GM19240 (cell line): ENCODE measurements around the gene RFPL1.
"Not testable (repeated sequence)": the region's sequence is repeated elsewhere in the genome, so short reads cannot be mapped to it uniquely, and the experiment has no call there.

Experiments used
- DNase-seq: peaks from one replicate; pipeline ENCODE4 v3.0.0; 2011; ENCODE audit warnings: low spot score; ENCODE audit not compliant: insufficient read length

The RFPL1 gene

GRCh38 chr22:29478326-29479276 lies 40.2 kb downstream of the RFPL1 start:
- no peak for DNase-seq

DNA sequence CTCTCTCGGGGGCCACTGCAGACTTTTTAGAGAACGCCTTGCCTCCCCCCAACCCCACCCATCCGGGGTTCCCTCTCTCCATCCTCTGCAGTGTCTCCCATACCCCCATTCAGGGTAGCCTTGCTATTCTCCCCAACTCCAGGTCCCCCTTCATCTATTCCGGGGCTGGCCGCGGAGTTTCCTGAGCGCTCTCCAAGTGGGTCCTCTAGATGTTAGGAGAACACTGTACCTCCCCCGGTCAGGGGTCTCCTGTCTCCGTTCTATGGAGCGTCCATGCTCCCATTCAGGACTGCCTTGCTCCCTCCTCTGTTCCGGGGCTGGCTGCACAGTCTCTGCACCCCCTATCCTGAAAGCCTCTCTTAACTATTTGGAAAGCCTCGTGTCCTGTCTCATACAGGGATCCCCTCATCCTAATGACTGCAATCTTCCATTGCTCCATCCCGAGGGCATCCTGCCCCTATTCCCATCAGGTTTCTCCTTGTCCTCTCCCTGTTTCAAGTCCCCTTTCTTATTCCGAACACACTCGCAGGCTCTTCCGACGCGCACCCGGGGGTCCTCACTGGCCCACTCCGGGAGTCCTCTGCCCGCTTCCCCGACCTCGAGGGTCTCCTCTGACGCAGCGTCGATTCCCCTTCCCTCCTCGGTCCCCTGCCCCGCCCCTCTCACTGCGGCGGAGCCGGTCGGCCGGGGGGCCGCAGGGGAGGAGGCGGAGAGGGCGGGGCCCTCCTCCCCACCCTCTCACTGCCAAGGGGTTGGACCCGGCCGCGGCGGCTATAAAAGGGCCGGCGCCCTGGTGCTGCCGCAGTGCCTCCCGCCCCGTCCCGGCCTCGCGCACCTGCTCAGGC lies 41.3 kb downstream of the RFPL1 start, which contains the start of gene NEFH:
Gene NEFH (plus strand): TSS at position 802 of the 845 bp plus-strand sequence. CDS start 45 bp downstream, outside the sequence.
- no peak for DNase-seq

GRCh38 chr22:29480262-29480511 lies 41.8 kb downstream of the RFPL1 start:
- DNase-seq: no peak

DNA sequence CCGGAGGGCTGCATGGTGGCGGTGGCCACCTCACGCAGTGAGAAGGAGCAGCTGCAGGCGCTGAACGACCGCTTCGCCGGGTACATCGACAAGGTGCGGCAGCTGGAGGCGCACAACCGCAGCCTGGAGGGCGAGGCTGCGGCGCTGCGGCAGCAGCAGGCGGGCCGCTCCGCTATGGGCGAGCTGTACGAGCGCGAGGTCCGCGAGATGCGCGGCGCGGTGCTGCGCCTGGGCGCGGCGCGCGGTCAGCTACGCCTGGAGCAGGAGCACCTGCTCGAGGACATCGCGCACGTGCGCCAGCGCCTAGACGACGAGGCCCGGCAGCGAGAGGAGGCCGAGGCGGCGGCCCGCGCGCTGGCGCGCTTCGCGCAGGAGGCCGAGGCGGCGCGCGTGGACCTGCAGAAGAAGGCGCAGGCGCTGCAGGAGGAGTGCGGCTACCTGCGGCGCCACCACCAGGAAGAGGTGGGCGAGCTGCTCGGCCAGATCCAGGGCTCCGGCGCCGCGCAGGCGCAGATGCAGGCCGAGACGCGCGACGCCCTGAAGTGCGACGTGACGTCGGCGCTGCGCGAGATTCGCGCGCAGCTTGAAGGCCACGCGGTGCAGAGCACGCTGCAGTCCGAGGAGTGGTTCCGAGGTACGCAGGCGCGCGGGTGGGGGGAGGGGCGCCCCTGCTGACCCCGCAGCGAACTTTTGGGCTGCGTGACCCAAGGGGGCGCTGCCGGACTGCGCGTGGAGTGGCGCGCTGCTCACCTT lies 42.3 kb downstream of the RFPL1 start:
- no peak for DNase-seq

GRCh38 chr22:29481265-29482000 lies 43.0 kb downstream of the RFPL1 start:
- no peak for DNase-seq

DNA sequence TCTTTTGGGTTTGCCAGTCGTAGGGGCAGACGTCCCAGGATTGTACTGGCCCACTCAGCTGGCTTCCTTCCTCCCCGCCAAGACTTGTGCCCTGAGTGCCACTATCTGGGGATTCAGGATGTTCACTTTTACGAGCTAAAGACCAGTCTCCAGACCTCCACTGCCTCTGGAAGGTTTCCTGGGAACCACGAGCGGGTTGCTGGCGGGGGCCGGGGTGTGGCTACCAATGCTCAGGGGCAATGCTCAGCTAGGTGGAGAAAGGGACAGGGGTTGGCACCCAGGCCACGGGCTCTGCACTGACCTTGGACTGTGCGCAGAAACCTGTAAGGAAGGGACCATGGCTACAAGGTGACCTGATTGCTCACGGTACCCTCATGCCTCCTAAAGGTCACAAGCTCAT lies 43.9 kb downstream of the RFPL1 start:
- DNase-seq: no peak

- no peak for DNase-seq
These were observed 44.3 kb downstream of the RFPL1 start for GRCh38 chr22:29482726-29483125.

- DNase-seq: no peak
These were observed 44.9 kb downstream of the RFPL1 start for GRCh38 chr22:29483254-29483653.

DNA sequence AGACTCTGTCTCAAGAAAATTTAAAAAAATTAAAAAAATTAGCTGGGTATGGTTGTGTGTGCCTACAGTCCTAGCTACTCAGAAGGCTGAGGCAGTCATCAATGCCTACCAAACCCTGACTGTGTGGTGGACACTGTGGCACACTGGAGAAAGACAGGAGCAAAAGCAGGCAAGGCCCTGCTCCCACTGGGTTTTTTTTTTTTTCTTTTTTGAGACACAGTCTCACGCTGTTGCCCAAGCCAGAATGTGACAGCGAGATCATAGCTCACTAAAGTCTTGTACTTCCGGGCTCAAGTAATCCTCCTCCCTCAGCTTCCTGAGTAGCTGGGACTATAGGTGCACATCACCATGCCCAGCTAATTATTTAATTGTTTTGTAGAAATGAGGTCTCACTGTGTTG lies 46.3 kb downstream of the RFPL1 start:
- no peak for DNase-seq

DNA sequence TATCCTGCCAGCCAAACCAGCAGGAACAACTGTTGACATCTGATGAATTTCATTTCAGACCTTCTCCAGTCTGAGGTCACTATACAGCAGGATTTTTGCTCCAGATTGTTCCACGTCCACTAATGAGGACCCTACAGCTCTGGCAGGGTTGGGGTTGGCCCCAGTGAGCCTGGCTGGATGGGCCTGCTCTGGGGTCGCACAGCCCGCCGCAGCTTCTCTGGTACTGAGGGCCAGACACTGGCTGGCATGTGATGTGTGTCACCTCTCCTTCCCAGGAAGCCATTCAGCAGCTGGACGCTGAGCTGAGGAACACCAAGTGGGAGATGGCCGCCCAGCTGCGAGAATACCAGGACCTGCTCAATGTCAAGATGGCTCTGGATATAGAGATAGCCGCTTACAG lies 47.1 kb downstream of the RFPL1 start:
- no peak for DNase-seq

GRCh38 chr22:29487426-29487986 lies 49.1 kb downstream of the RFPL1 start:
- no peak for DNase-seq

DNA sequence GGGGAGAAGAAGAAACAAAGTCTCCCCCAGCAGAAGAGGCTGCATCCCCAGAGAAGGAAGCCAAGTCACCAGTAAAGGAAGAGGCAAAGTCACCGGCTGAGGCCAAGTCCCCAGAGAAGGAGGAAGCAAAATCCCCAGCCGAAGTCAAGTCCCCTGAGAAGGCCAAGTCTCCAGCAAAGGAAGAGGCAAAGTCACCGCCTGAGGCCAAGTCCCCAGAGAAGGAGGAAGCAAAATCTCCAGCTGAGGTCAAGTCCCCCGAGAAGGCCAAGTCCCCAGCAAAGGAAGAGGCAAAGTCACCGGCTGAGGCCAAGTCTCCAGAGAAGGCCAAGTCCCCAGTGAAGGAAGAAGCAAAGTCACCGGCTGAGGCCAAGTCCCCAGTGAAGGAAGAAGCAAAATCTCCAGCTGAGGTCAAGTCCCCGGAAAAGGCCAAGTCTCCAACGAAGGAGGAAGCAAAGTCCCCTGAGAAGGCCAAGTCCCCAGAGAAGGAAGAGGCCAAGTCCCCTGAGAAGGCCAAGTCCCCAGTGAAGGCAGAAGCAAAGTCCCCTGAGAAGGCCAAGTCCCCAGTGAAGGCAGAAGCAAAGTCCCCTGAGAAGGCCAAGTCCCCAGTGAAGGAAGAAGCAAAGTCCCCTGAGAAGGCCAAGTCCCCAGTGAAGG lies 50.9 kb downstream of the RFPL1 start:
- not testable (repeated sequence) for DNase-seq

GRCh38 chr22:29491012-29491411 lies 52.6 kb downstream of the RFPL1 start:
- no peak for DNase-seq
